ENCODE results near the gene PCDHA7.
"Not testable (repeated sequence)": the region's sequence is repeated elsewhere in the genome, so short reads cannot be mapped to it uniquely, and the experiment has no call there.

PCDHA7 gene

GRCh38 chr5:140827704-140828361, 6.2 kb upstream of the PCDHA7 start, which contains the start of gene PCDHA6:
TSS of gene PCDHA6 (plus strand) at chr5:140827960. CDS start at chr5:140828092, 132 bp downstream.
- Histone ChIP-seq H3K9ac (no peak within 1 kb of the TSS), H3K4me2 (ENCODE audit: low read length) (no peak within 1 kb of the TSS), H3K9me3 (ENCODE audit: control insufficient read depth, low read length) (peaks cover 3% of the 10 kb centered on the region), H2AFZ (no peak within 1 kb of the TSS), H3K4me1 (no peaks in the 10 kb centered on the region), H3K79me2 (no peaks in the 10 kb centered on the region), H3K27ac (peak within 1 kb of the TSS; percentile 12), H3K36me3 (ENCODE audit: control insufficient read depth, insufficient read depth, low read length) (no peaks in the 10 kb centered on the region), H3K27me3 (ENCODE audit: control insufficient read depth, insufficient read depth, low read length) (no peaks in the 10 kb centered on the region), H3K4me3 (ENCODE audit: low read depth, low read length) (no peak within 1 kb of the TSS)
- no peak for TF ChIP-seq CTCF (IDR thresholded peaks at IDR 0.05)

- H3K36me3 ChIP-seq (ENCODE audit: control insufficient read depth, insufficient read depth, low read length): no peaks in the 10 kb centered on the region
- no peak overlapping the region for H3K27ac ChIP-seq
- no peaks in the 10 kb centered on the region for H3K79me2 ChIP-seq
- H3K4me1 ChIP-seq: no peaks in the 10 kb centered on the region
- H3K4me3 ChIP-seq (ENCODE audit: low read depth, low read length): no peak overlapping the region
- H2AFZ ChIP-seq: no peak overlapping the region
- H3K27me3 ChIP-seq (ENCODE audit: control insufficient read depth, insufficient read depth, low read length): no peaks in the 10 kb centered on the region
- no peak overlapping the region for H3K9ac ChIP-seq
- TF ChIP-seq CTCF (IDR thresholded peaks at IDR 0.05): no peak
- peaks cover 3% of the 10 kb centered on the region for H3K9me3 ChIP-seq (ENCODE audit: control insufficient read depth, low read length)
- no peak overlapping the region for H3K4me2 ChIP-seq (ENCODE audit: low read length)
These were observed 5.7 kb upstream of the PCDHA7 start for GRCh38 chr5:140828362-140828737.

GRCh38 chr5:140829511-140830501, 4.3 kb upstream of the PCDHA7 start:
- not testable (repeated sequence) for H3K4me3 ChIP-seq (ENCODE audit: low read depth, low read length); H3K36me3 ChIP-seq (ENCODE audit: control insufficient read depth, insufficient read depth, low read length); H3K9me3 ChIP-seq (ENCODE audit: control insufficient read depth, low read length); H3K4me1 ChIP-seq; H3K79me2 ChIP-seq; H3K27ac ChIP-seq; H3K9ac ChIP-seq; H2AFZ ChIP-seq; H3K4me2 ChIP-seq (ENCODE audit: low read length); H3K27me3 ChIP-seq (ENCODE audit: control insufficient read depth, insufficient read depth, low read length)

GRCh38 chr5:140834439-140835008, 455 bp downstream of the PCDHA7 start:
- not testable (repeated sequence) for H3K79me2 ChIP-seq; H3K9ac ChIP-seq; H3K36me3 ChIP-seq (ENCODE audit: control insufficient read depth, insufficient read depth, low read length); H3K27ac ChIP-seq; H3K27me3 ChIP-seq (ENCODE audit: control insufficient read depth, insufficient read depth, low read length); H2AFZ ChIP-seq; H3K4me2 ChIP-seq (ENCODE audit: low read length); H3K9me3 ChIP-seq (ENCODE audit: control insufficient read depth, low read length); H3K4me3 ChIP-seq (ENCODE audit: low read depth, low read length); H3K4me1 ChIP-seq

GRCh38 chr5:140835622-140836510, 1.8 kb downstream of the PCDHA7 start:
- H3K27ac ChIP-seq: no peak overlapping the region
- H3K4me1 ChIP-seq: no peaks in the 10 kb centered on the region
- H3K79me2 ChIP-seq: no peaks in the 10 kb centered on the region
- no peaks in the 10 kb centered on the region for H3K36me3 ChIP-seq (ENCODE audit: control insufficient read depth, insufficient read depth, low read length)
- H3K4me3 ChIP-seq (ENCODE audit: low read depth, low read length): no peak overlapping the region
- H3K4me2 ChIP-seq (ENCODE audit: low read length): no peak overlapping the region
- no peak overlapping the region for H3K9ac ChIP-seq
- no peak for TF ChIP-seq CTCF (IDR thresholded peaks at IDR 0.05)
- no peak overlapping the region for H2AFZ ChIP-seq
- H3K9me3 ChIP-seq (ENCODE audit: control insufficient read depth, low read length): no peaks in the 10 kb centered on the region
- no peaks in the 10 kb centered on the region for H3K27me3 ChIP-seq (ENCODE audit: control insufficient read depth, insufficient read depth, low read length)
